Kasumi-1 (cell line): ENCODE results near the gene S100A4.

Experiments
- DNase-seq, 2 experiments: peaks; one replicate each; lab custom pipeline; 2025; lab: John Stamatoyannopoulos, UW

The S100A4 gene

DNA sequence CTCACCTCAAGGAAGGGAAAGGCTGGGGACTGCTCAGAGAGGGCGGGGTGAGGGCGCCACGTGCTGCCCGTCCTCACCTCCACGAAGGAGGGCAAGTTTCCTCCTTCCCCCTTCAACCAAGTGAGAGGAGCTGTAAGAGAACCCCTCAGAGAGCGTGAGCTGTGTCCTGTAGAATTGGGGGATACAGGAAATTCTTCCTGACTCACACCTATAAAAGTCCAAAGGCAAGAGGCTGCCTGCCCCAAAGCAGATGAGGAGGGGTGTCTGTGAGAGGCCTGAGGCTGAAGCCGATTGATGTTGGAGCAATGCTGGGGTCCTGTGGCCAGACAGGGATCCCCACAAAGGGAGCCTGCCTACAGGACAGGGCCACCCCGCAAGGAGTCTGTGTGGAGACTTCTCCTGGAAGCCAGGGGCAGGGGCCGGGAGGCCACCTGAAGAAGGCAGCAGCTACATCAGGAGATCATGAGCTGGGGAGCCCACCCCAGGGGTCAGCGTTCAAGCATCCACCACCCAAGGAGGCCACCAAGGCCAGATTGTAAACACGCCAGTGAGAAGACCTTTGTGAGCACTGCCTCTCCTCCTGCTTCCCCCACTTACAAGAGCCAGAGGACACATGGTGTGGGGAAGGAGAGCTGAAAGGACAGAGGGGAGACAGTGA is 37.6 kb downstream of the S100A4 start:
- DNase-seq: no peak

DNA sequence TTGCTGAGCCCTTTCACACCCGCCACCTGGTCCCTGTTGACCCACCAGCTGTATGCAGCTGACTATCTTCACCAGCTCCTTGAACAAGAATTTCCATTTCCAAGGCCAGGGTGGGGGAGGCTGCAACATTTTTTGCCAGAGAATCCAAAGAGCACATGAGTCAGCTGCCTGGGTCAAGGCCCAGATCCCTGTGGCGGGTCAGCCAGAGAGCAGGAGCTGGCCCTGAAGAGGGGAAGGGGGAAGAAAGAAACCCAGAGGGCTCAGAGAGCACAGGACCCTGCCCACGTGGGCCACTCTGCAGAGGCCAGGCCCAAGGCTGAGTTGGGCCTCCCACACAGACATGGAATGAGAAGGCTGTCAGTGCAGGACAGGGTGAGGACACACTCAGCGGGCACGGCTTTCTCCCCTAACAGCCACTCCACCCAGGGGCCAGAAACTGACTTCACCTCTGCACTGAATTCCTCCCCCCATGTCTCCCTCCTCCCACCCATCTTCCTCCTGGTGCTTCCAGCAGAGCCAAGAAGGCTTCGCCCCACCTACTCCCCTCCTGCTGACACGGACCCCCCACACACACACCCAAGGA is 38.7 kb downstream of the S100A4 start:
- no peak for DNase-seq

GRCh38 chr1:153506386-153506785 is 39.2 kb downstream of the S100A4 start:
- no peak for DNase-seq

DNA sequence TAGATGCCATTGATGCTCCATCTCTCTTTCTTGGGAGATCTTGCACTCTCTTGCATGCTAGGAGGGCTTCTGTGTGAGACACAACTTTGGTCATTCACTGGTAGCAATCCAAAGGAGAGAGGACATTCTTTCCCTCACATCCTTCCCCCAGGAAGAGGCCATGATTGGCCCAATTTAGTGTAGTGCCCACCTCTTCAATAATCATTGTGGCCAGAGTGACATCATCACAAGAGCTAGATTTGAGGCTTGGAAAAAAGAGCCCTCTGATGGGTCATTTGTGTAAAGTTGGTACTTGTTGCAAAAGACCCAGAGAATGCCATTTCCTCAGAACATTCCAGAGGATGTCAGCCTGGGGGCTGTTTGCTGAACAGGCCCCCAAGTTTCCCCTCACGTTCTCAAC is 40.0 kb downstream of the S100A4 start:
- no peak for DNase-seq

DNA sequence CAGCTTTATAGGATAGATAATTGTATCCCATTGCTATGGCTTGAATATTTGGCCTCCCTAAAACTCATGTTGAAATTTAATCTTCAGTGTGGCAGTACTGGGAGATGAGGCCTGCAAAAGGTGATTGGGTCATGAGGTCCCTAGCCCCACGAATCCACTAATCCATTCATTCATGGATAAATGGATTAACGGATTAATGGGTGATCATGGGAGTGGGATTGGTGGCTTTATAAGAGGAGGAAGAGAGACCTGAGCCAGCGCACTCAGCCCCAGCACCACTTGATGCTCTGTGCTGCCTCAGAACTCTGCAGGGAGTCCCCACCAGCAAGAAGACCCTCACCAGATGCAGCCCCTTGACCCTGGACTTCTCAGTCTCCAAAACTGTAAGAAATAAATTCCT is 41.8 kb downstream of the S100A4 start:
- DNase-seq: no peak

GRCh38 chr1:153498746-153499145 is 46.9 kb downstream of the S100A4 start:
- DNase-seq: no peak

- no peak for DNase-seq
These were observed 50.1 kb downstream of the S100A4 start for GRCh38 chr1:153495536-153495935.

GRCh38 chr1:153494976-153495535 is 50.5 kb downstream of the S100A4 start:
- peak; percentile 58 to 81 for DNase-seq
